Colonic mucosa (tissue), 4 donors: ENCODE results near the gene COPS4. TPM values are rescaled to one million over a fixed set of nuclear protein-coding genes. Genes with fewer than 3 reads are reported as not detected.
"Not testable (repeated sequence)": the region's sequence is repeated elsewhere in the genome, so short reads cannot be mapped to it uniquely, and the experiment has no call there.

Experiments used
- DNase-seq: peaks from one replicate; pipeline ENCODE4 v3.0.0-alpha.2; 2020
- H3K27ac ChIP-seq: fragments of 200-600 bp; one replicate; pipeline ENCODE4 v1.8.0; 2021
- H3K27me3 ChIP-seq: fragments of 200-600 bp; one replicate; pipeline ENCODE4 v1.8.0; 2021
- H3K36me3 ChIP-seq: fragments of 200-600 bp; one replicate; pipeline ENCODE4 v1.8.0; 2021
- H3K4me1 ChIP-seq: fragments of 200-600 bp; one replicate; pipeline ENCODE4 v1.8.0; 2021; ENCODE audit warnings: mild to moderate bottlenecking
- H3K4me3 ChIP-seq: fragments of 200-600 bp; one replicate; pipeline ENCODE4 v1.8.0; 2021
- H3K9ac ChIP-seq, 2 donors: one replicate each; pipeline ENCODE4 v1.7.0; 2013; ENCODE audit warnings: control low read depth in 2 of 2, low read depth in 2 of 2, low read length in 2 of 2
- H3K9me3 ChIP-seq: fragments of 200-600 bp; one replicate; pipeline ENCODE4 v1.8.0; 2021
- CTCF ChIP-seq: fragments of 200-600 bp; IDR thresholded peaks from one replicate; pipeline ENCODE4 v1.8.0; 2022; ENCODE audit warnings: antibody characterized with exemption, mild to moderate bottlenecking
- intact Hi-C: fragments of 100-400 bp; cut with DNase I; formaldehyde crosslinking; loops from one replicate; pipeline ENCODE4 v1.14.1; 2022
- total RNA-seq, 2 donors: library from RNA; stranded (reverse); fragmentation: NEBNext Ultra II Directional in 1 of 2; extraction: Animal tissue kit (Norgen Biotek cat#: 25700) in 1 of 2; gene quantifications; one replicate each; pipeline ENCODE4 v1.2.1, GENCODE V29; 2021
- donor health status: healthy.
- donor health status: DM: no; HTN: no; CAD: no.
- donor health status: DM: no; HTN: no; CAD: no.

Gene COPS4
- total RNA-seq, 2 donors from 2014 or later = 25.2 to 28.8 TPM

DNA sequence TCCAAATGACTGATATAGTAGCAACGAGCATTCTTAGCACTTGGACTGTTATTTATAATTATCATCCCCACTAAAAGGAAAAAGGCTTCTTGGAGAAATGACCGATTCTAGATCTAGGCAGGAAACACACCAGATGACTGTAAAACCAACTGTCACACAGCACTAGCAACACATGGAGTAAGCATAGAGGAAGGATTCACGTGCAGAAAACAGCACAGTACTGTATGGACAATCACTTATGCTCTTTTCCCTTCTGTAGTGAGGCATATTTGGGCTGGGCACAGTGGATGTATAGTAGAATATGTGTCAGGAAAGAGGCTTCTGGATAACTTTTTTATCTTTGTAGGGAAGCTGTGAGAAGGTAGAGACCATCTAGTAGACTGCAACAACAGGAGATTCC is 6.0 kb upstream of the COPS4 start:
- H3K4me3 ChIP-seq = no peak overlapping the region
- intact Hi-C loops = no loop called here
- no peak overlapping the region for H3K9ac ChIP-seq
- no peaks in the 10 kb centered on the region for H3K4me1 ChIP-seq
- H3K27ac ChIP-seq = no peak overlapping the region
- no peak for DNase-seq
- no peaks in the 10 kb centered on the region for H3K9me3 ChIP-seq
- no peak for TF ChIP-seq CTCF
- H3K36me3 ChIP-seq = no peaks in the 10 kb centered on the region
- no peaks in the 10 kb centered on the region for H3K27me3 ChIP-seq

DNA sequence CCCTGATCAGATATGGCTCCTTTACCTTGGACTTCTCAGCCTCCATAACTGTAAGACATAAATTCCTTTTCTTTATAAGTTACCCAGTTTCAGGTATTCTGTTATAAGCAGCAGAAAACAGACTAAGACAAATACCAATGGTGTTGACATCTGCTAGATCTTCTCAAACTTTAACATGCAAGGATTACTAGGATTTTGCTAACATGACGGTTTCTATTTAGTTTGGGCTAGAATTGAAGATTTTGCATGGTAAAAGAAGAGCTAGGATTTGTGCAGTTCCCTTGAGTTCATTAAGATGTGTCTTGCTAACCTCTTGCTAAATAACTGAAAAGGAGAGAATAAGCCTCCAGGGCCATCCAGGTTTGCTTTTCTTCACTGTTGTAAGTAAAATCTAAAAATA is 5.3 kb upstream of the COPS4 start:
- intact Hi-C loops = no loop called here
- no peaks in the 10 kb centered on the region for H3K4me1 ChIP-seq
- no peaks in the 10 kb centered on the region for H3K36me3 ChIP-seq
- H3K27ac ChIP-seq = no peak overlapping the region
- DNase-seq = no peak
- H3K4me3 ChIP-seq = no peak overlapping the region
- H3K27me3 ChIP-seq = no peaks in the 10 kb centered on the region
- no peak for TF ChIP-seq CTCF
- H3K9me3 ChIP-seq = no peaks in the 10 kb centered on the region
- no peak overlapping the region for H3K9ac ChIP-seq

DNA sequence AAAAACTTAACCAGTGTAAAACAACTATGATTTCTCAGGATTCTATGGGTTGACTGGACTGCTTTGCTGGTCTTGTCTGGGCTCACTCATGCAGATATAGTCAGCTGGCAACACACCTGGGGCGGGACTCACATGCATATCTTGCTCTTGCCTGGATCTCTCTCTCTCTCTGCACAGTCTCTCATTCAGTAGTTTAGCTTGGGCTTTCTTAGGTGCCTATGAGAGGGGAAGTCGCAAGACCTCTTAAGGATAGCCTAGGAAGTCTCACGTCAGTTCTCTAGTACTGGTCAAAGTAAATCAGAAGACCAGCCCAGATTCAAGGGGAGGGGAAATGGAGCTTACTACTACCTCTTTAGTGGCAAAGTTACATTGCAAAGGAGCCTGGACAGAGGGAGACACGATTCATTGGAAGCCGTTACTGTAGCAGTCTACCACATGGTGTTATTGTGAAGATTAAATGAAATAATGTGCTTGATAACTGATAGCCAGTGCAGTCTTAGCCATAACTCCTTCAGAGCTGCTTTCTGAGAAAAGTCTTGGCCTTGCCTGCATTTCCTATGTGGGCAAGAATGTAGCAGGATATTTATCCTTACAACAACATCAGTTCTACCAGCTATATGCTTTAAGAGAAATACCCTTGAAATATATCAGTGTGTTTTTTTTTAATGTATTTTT is 2.1 kb downstream of the COPS4 start:
- Histone ChIP-seq H3K9ac (no peak overlapping the region), H3K27me3 (no peaks in the 10 kb centered on the region), H3K4me3 (no peak overlapping the region), H3K27ac (no peak overlapping the region), H3K36me3 (no peaks in the 10 kb centered on the region), H3K9me3 (no peaks in the 10 kb centered on the region), H3K4me1 (no peaks in the 10 kb centered on the region)
- DNase-seq = no peak
- intact Hi-C loops = no loop called here
- no peak for TF ChIP-seq CTCF

GRCh38 chr4:83040269-83040668 is 5.3 kb downstream of the COPS4 start:
- peaks cover 4% of the 10 kb centered on the region for H3K4me1 ChIP-seq
- DNase-seq = no peak
- no peaks in the 10 kb centered on the region for H3K9me3 ChIP-seq
- H3K27ac ChIP-seq = no peak overlapping the region
- no peak for TF ChIP-seq CTCF
- no peak overlapping the region for H3K4me3 ChIP-seq
- H3K36me3 ChIP-seq = no peaks in the 10 kb centered on the region
- intact Hi-C loops = no loop called here
- no peak overlapping the region for H3K9ac ChIP-seq
- no peaks in the 10 kb centered on the region for H3K27me3 ChIP-seq

- intact Hi-C loops = not testable (repeated sequence)
Measured at GRCh38 chr4:83043157-83043556, 8.2 kb downstream of the COPS4 start.

DNA sequence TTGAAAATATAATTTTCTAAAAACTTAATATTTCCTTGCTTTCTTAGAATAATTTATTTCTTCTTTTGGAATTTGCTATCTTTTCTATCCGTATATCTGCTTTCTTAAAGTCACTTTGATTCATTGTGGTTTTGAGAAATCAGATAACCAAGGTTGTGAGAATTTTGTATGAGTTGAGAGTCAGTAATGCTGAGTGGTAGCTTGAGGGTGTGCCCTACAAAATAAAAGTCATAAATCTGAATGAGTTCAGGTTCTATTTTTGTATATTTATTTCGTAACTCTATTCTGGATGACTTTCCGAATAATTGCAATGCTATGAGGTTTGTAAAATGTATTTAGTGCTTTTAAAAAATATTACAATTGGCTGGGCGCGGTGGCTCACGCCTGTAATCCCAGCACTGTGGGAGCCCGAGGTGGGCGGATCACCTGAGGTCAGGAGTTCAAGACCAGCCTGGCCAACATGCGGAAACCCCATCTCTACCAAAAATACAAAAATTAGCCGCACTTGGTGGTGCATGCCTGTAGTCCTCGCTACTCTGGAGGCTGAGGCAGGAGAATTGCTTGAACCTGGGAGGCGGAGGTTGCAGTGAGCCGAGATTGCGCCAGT is 8.9 kb downstream of the COPS4 start:
- Histone ChIP-seq H3K36me3 (no peaks in the 10 kb centered on the region), H3K9me3 (no peaks in the 10 kb centered on the region), H3K9ac (no peak overlapping the region), H3K27me3 (no peaks in the 10 kb centered on the region), H3K4me1 (peaks cover 4% of the 10 kb centered on the region), H3K4me3 (no peak overlapping the region), H3K27ac (no peak overlapping the region)
- TF ChIP-seq CTCF = no peak
- no peak for DNase-seq
- intact Hi-C loops = no loop called here

More at GRCh38 chr4:83043157-83043556, 8.2 kb downstream of the COPS4 start:
- not testable (repeated sequence) for H3K27ac ChIP-seq, H3K9ac ChIP-seq, H3K36me3 ChIP-seq, H3K4me1 ChIP-seq, H3K9me3 ChIP-seq, H3K27me3 ChIP-seq, H3K4me3 ChIP-seq, DNase-seq
